Suprapubic skin (tissue), 3 donors: ENCODE data around the gene PSTPIP1.

Experiments
- EP300 ChIP-seq: sonication (generic); formaldehyde crosslinking; IDR thresholded peaks from one replicate; pipeline ENCODE4 v1.6.1; 2017; ENCODE audit warnings: antibody characterized with exemption
- TF ChIP-seq, protein P1 (sequence below), 2 donors: fragments of 200-600 bp in 1 of 2; fragments of 450-650 bp in 1 of 2; sonication (generic) in 1 of 2; IDR thresholded peaks; one replicate each; pipeline ENCODE4 v1.5.1; 2016 to 2019; ENCODE audit warnings: antibody characterized with exemption in 2 of 2, mild to moderate bottlenecking in 1 of 2, moderate library complexity in 1 of 2

GRCh38 chr15:77035999-77036471 lies 41.1 kb downstream of the PSTPIP1 start:
- TF ChIP-seq, protein P1, sequence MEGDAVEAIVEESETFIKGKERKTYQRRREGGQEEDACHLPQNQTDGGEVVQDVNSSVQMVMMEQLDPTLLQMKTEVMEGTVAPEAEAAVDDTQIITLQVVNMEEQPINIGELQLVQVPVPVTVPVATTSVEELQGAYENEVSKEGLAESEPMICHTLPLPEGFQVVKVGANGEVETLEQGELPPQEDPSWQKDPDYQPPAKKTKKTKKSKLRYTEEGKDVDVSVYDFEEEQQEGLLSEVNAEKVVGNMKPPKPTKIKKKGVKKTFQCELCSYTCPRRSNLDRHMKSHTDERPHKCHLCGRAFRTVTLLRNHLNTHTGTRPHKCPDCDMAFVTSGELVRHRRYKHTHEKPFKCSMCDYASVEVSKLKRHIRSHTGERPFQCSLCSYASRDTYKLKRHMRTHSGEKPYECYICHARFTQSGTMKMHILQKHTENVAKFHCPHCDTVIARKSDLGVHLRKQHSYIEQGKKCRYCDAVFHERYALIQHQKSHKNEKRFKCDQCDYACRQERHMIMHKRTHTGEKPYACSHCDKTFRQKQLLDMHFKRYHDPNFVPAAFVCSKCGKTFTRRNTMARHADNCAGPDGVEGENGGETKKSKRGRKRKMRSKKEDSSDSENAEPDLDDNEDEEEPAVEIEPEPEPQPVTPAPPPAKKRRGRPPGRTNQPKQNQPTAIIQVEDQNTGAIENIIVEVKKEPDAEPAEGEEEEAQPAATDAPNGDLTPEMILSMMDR (IDR thresholded peaks at IDR 0.05) = no peak
- no peak for TF ChIP-seq EP300
